ENCODE results near the gene BHMT. TPM values are rescaled to one million over a fixed set of nuclear protein-coding genes. Genes with fewer than 3 reads are reported as not detected.

Gene BHMT
- total RNA-seq, 1 experiment from 2014 or later, result 1.2 TPM

- H3K36me3 Mint-ChIP-seq, result no peaks in the 10 kb centered on the region
- TF ChIP-seq PRDM15 (CRISPR knock-in tag; IDR thresholded peaks at IDR 0.05) (no peak), CTCF (IDR thresholded peaks at IDR 0.05) (peak; percentile 24; the same call in 1 of the 2 replicates)
Measured at GRCh38 chr5:79133657-79134451, 22.2 kb downstream of the BHMT start.

GRCh38 chr5:79135790-79136553, 24.4 kb downstream of the BHMT start:
- Mint-ChIP-seq H3K36me3 (peaks cover 8% of the 10 kb centered on the region), H3K27me3 (ENCODE audit: low read depth) (no peaks in the 10 kb centered on the region; the same call in 1 of the 2 replicates), H3K27ac (no peak overlapping the region), H3K4me1 (peaks cover 21% of the 10 kb centered on the region), H3K9me3 (peaks cover 13% of the 10 kb centered on the region), H3K4me3 (no peak overlapping the region)
- ChIA-PET POLR2A (no interaction called here), CTCF (interaction anchor here (6.3 kb wide), 1 partner anchor 113 kb away, joined by 358 read pairs; no protein-coding TSS in a partner anchor)
- DNase-seq (ENCODE audit: low spot score) (no peak), ATAC-seq (no peak)
- TF ChIP-seq ZNF423 (CRISPR knock-in tag; IDR thresholded peaks at IDR 0.05) (no peak), ZNF121 (CRISPR knock-in tag; IDR thresholded peaks at IDR 0.05) (no peak), ZNF263 (CRISPR knock-in tag; IDR thresholded peaks at IDR 0.05; ENCODE audit: low read depth) (no peak), TCF7 (CRISPR knock-in tag; IDR thresholded peaks at IDR 0.05; ENCODE audit: low read depth) (no peak), ZNF232 (CRISPR knock-in tag; IDR thresholded peaks at IDR 0.05) (no peak), SOX15 (CRISPR knock-in tag; IDR thresholded peaks at IDR 0.05) (no peak), NR3C1 (CRISPR knock-in tag; conservative IDR thresholded peaks at IDR 0.05; ENCODE audit: low read depth) (no peak), NR2C2 (CRISPR knock-in tag; IDR thresholded peaks at IDR 0.05) (no peak), PRDM15 (CRISPR knock-in tag; IDR thresholded peaks at IDR 0.05) (no peak), ZNF219 (CRISPR knock-in tag; IDR thresholded peaks at IDR 0.05; ENCODE audit: borderline replicate concordance) (no peak), ATF2 (CRISPR knock-in tag; IDR thresholded peaks at IDR 0.05; ENCODE audit: borderline replicate concordance, low read depth) (no peak), EMX1 (CRISPR knock-in tag; IDR thresholded peaks at IDR 0.05) (no peak), NFE2L1 (CRISPR knock-in tag; IDR thresholded peaks at IDR 0.05) (no peak), FOXJ3 (CRISPR knock-in tag; IDR thresholded peaks at IDR 0.05; ENCODE audit: borderline replicate concordance) (no peak), HMGXB4 (CRISPR knock-in tag; IDR thresholded peaks at IDR 0.05) (no peak), MXD4 (CRISPR knock-in tag; IDR thresholded peaks at IDR 0.05; ENCODE audit: borderline replicate concordance) (no peak)

More at GRCh38 chr5:79133657-79134451, 22.2 kb downstream of the BHMT start:
- H3K27ac Mint-ChIP-seq, result peak overlapping the region; percentile 94
- DNase-seq (ENCODE audit: low spot score) (peak; percentile 76), ATAC-seq (peak; percentile 79)
- peak overlapping the region; percentile 73 for H3K4me3 Mint-ChIP-seq
- POLR2A ChIA-PET, result no interaction called here
- CTCF ChIA-PET, result interaction anchor here (0.6 to 6.3 kb wide), 43 partner anchors 9 to 957 kb away, joined by 3 to 358 read pairs (median 5); partner anchors contain the start of genes ARSB, BHMT, BHMT2 and HOMER1
- no peaks in the 10 kb centered on the region for H3K27me3 Mint-ChIP-seq (ENCODE audit: low read depth)
- H3K4me1 Mint-ChIP-seq, result peaks cover 23% of the 10 kb centered on the region
- H3K9me3 Mint-ChIP-seq, result no peaks in the 10 kb centered on the region

Measured in WTC11 (cell line).